ENCODE results near the gene HMGCS1.

DNA sequence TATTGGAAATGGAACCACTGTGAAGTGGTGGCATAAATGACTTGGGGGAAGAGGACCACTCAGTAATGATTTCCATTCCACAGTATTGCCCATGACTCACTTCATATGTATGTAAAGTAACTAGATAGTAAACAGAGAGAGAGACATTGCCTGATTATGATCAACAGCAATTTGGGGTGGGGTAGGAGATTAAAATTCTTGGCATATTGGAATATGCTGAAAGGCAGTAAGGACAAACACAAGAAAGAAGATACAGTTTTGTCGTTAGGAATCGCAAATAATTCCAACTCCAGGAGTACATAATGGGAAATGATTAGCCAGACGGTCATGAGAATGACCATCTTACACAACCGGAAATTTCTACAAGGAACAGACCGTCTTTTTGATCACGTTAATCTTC lies 1.5 kb upstream of the HMGCS1 start:
- TF ChIP-seq POLR2A (IDR thresholded peaks at IDR 0.05) = no peak
- TF ChIP-seq, protein P1, sequence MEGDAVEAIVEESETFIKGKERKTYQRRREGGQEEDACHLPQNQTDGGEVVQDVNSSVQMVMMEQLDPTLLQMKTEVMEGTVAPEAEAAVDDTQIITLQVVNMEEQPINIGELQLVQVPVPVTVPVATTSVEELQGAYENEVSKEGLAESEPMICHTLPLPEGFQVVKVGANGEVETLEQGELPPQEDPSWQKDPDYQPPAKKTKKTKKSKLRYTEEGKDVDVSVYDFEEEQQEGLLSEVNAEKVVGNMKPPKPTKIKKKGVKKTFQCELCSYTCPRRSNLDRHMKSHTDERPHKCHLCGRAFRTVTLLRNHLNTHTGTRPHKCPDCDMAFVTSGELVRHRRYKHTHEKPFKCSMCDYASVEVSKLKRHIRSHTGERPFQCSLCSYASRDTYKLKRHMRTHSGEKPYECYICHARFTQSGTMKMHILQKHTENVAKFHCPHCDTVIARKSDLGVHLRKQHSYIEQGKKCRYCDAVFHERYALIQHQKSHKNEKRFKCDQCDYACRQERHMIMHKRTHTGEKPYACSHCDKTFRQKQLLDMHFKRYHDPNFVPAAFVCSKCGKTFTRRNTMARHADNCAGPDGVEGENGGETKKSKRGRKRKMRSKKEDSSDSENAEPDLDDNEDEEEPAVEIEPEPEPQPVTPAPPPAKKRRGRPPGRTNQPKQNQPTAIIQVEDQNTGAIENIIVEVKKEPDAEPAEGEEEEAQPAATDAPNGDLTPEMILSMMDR (IDR thresholded peaks at IDR 0.05 in 4 of 5, conservative IDR thresholded peaks at IDR 0.05 in 1 of 5) = no peak

Measured in gastrocnemius medialis (tissue), 4 donors.